IMR-90 (cell line): Measurements from ENCODE around the gene KIF12. TPM values are rescaled to one million over a fixed set of nuclear protein-coding genes. Genes with fewer than 3 reads are reported as not detected.

Experiments used
- ATAC-seq: fragments of 200-7000 bp; cut with Tn5 transposase; 2 replicates; pipeline ENCODE4 v1.9.1; 2020; ENCODE audit warnings: low read depth, mild to moderate bottlenecking, moderate library complexity
- BruUV-seq: library from RNA; stranded (reverse); fragments of 400-500 nt; replicated peaks from 2 replicates; lab custom pipeline; 2021; lab: Mats Ljungman, UMichigan
- CTCF ChIA-PET: fragments of 300-600 bp; formaldehyde crosslinking; extraction: SDS; loops from one replicate; lab custom pipeline; 2021; ENCODE audit warnings: antibody characterized with exemption; lab: Yijun Ruan, JAX
- POLR2A ChIA-PET: fragments of 300-600 bp; sonication (Branson Sonifier 250); formaldehyde crosslinking; loops from one replicate; lab custom pipeline; 2022; ENCODE audit warnings: antibody characterized with exemption; ENCODE audit not compliant: unreplicated experiment; lab: Charles Lee
- DNase-seq: peaks from one replicate; pipeline ENCODE4 v3.0.0; 2013
- H2AFZ ChIP-seq: replicated peaks from 2 replicates; pipeline ENCODE3; 2013; ENCODE audit warnings: low read length, mild to moderate bottlenecking; ENCODE audit not compliant: poor library complexity
- H2AK5ac ChIP-seq: 2 replicates; pipeline ENCODE4 v1.6.1; 2013; ENCODE audit warnings: low read depth, low read length, inconsistent platforms
- H2AK9ac ChIP-seq: replicated peaks from 2 replicates; pipeline ENCODE3; 2013; ENCODE audit warnings: mild to moderate bottlenecking, low read depth, low read length, moderate library complexity; ENCODE audit not compliant: poor library complexity
- H2BK120ac ChIP-seq: 2 replicates; pipeline ENCODE4 v1.6.1; 2013; ENCODE audit warnings: low read depth, low read length, inconsistent platforms
- H2BK15ac ChIP-seq: 3 replicates; pipeline ENCODE4 v1.6.1; 2013; ENCODE audit warnings: low read depth, low read length, inconsistent platforms
- H2BK20ac ChIP-seq: 2 replicates; pipeline ENCODE4 v1.6.1; 2013; ENCODE audit warnings: low read depth, mild to moderate bottlenecking, inconsistent platforms, low read length, moderate library complexity
- H2BK5ac ChIP-seq: 2 replicates; pipeline ENCODE4 v1.6.1; 2013; ENCODE audit warnings: mild to moderate bottlenecking, low read depth, low read length, inconsistent platforms; ENCODE audit not compliant: poor library complexity, severe bottlenecking
- H3K14ac ChIP-seq: replicated peaks from 2 replicates; pipeline ENCODE4 v1.6.1; 2013; ENCODE audit warnings: low read depth, low read length, inconsistent platforms
- H3K18ac ChIP-seq: 2 replicates; pipeline ENCODE4 v1.6.1; 2013; ENCODE audit warnings: low read depth, low read length, control low read depth
- H3K23ac ChIP-seq: 2 replicates; pipeline ENCODE4 v1.6.1; 2013; ENCODE audit warnings: low read depth, low read length, inconsistent platforms
- H3K27ac ChIP-seq: 2 replicates; pipeline ENCODE4 v1.5.1; 2013; ENCODE audit warnings: mild to moderate bottlenecking, control low read depth, low read length; ENCODE audit not compliant: insufficient read depth
- H3K27me3 ChIP-seq: 2 replicates; pipeline ENCODE4 v1.6.1; 2013; ENCODE audit warnings: low read length; ENCODE audit not compliant: control insufficient read depth, insufficient read depth
- H3K36me3 ChIP-seq: 2 replicates; pipeline ENCODE4 v1.6.1; 2013; ENCODE audit warnings: low read length, mixed read lengths; ENCODE audit not compliant: control insufficient read depth, insufficient read depth
- H3K4ac ChIP-seq: 2 replicates; pipeline ENCODE4 v1.6.1; 2013; ENCODE audit warnings: low read depth, low read length, inconsistent platforms
- H3K4me1 ChIP-seq: 2 replicates; pipeline ENCODE4 v1.6.1; 2013; ENCODE audit warnings: low read length, mixed read lengths; ENCODE audit not compliant: control insufficient read depth, insufficient read depth
- H3K4me2 ChIP-seq: 2 replicates; pipeline ENCODE4 v1.6.1; 2013; ENCODE audit warnings: low read depth, mild to moderate bottlenecking, control low read depth, low read length, moderate library complexity
- H3K4me3 ChIP-seq: 2 replicates; pipeline ENCODE4 v1.5.1; 2013; ENCODE audit warnings: low read depth, mild to moderate bottlenecking, control low read depth, low read length, moderate library complexity; ENCODE audit not compliant: insufficient read depth
- H3K56ac ChIP-seq: 2 replicates; pipeline ENCODE4 v1.6.1; 2013; ENCODE audit warnings: low read length, inconsistent platforms; ENCODE audit not compliant: insufficient read depth; ENCODE audit errors: extremely low read depth
- H3K79me1 ChIP-seq, 2 experiments: 2 replicates each; pipeline ENCODE4 v1.6.1; 2013; ENCODE audit warnings: low read length in 2 of 2, inconsistent platforms in 1 of 2, low read depth in 1 of 2
- H3K9ac ChIP-seq: 2 replicates; pipeline ENCODE4 v1.6.1; 2013; ENCODE audit warnings: low read depth, low read length, control low read depth
- H3K9me1 ChIP-seq: 2 replicates; pipeline ENCODE4 v1.6.1; 2013; ENCODE audit warnings: low read length, inconsistent platforms; ENCODE audit not compliant: insufficient read depth
- H3K9me3 ChIP-seq: 2 replicates; pipeline ENCODE4 v1.6.1; 2013; ENCODE audit warnings: low read length; ENCODE audit not compliant: control insufficient read depth, insufficient read depth
- H4K20me1 ChIP-seq: 2 replicates; pipeline ENCODE4 v1.6.1; 2013; ENCODE audit warnings: low read length, inconsistent platforms; ENCODE audit not compliant: insufficient read depth
- H4K5ac ChIP-seq: 2 replicates; pipeline ENCODE4 v1.6.1; 2013; ENCODE audit warnings: mild to moderate bottlenecking, low read depth, low read length, control low read depth
- H4K8ac ChIP-seq, 2 experiments: 2 replicates each; pipeline ENCODE4 v1.6.1; 2013; ENCODE audit warnings: low read depth in 2 of 2, low read length in 2 of 2, control low read depth in 1 of 2, inconsistent platforms in 1 of 2
- H4K91ac ChIP-seq: 2 replicates; pipeline ENCODE4 v1.6.1; 2013; ENCODE audit warnings: low read depth, low read length, inconsistent platforms; ENCODE audit not compliant: insufficient read depth
- BHLHE40 ChIP-seq: fragments of 150-350 bp; IDR thresholded peaks from 2 replicates; pipeline ENCODE4 v1.6.1; 2016; ENCODE audit warnings: mild to moderate bottlenecking, low read depth, low read length
- CEBPB ChIP-seq: IDR thresholded peaks from 2 replicates; pipeline ENCODE4 v1.6.1; 2012; ENCODE audit warnings: low read depth, low read length, improper control_type of control experiment
- CHD1 ChIP-seq: IDR thresholded peaks from 2 replicates; pipeline ENCODE4 v1.6.1; 2012; ENCODE audit warnings: low read depth, low read length, improper control_type of control experiment
- FOS ChIP-seq: fragments of 150-350 bp; IDR thresholded peaks from 2 replicates; pipeline ENCODE4 v1.6.1; 2016; ENCODE audit warnings: low read depth, low read length
- MAFK ChIP-seq: IDR thresholded peaks from 2 replicates; pipeline ENCODE4 v1.6.1; 2012; ENCODE audit warnings: low read depth, low read length, improper control_type of control experiment
- MAZ ChIP-seq: IDR thresholded peaks from 2 replicates; pipeline ENCODE4 v1.6.1; 2012; ENCODE audit warnings: low read depth, mild to moderate bottlenecking, low read length, improper control_type of control experiment, moderate library complexity, borderline replicate concordance
- NFE2L2 ChIP-seq: fragments of 150-350 bp; IDR thresholded peaks from 2 replicates; pipeline ENCODE4 v1.6.1; 2016; ENCODE audit warnings: low read depth, mild to moderate bottlenecking, low read length
- POLR2A ChIP-seq: IDR thresholded peaks from 2 replicates; pipeline ENCODE4 v1.6.1; 2012; ENCODE audit warnings: mild to moderate bottlenecking, low read depth, low read length
- RAD21 ChIP-seq: IDR thresholded peaks from 2 replicates; pipeline ENCODE4 v1.6.1; 2012; ENCODE audit warnings: low read length, improper control_type of control experiment
- RCOR1 ChIP-seq: IDR thresholded peaks from 2 replicates; pipeline ENCODE4 v1.6.1; 2012; ENCODE audit warnings: mild to moderate bottlenecking, low read length, improper control_type of control experiment; ENCODE audit not compliant: insufficient replicate concordance
- RFX5 ChIP-seq: IDR thresholded peaks from 2 replicates; pipeline ENCODE4 v1.8.0; 2012; ENCODE audit warnings: low read depth, mild to moderate bottlenecking, low read length, moderate library complexity
- SMC3 ChIP-seq: fragments of 150-350 bp; IDR thresholded peaks from 2 replicates; pipeline ENCODE4 v1.6.1; 2016; ENCODE audit warnings: low read depth, mild to moderate bottlenecking, antibody characterized with exemption, low read length, moderate library complexity
- WGBS, 2 experiments: methylation state at CpG; one replicate each; pipeline versions ENCODE4 v1.1.5 to v1.1.7; 2013; ENCODE audit warnings: missing lambda C conversion rate in 2 of 2; ENCODE audit not compliant: insufficient read length in 1 of 2; ENCODE audit errors: extremely low coverage in 2 of 2; 5-methylcytosine and 5-hydroxymethylcytosine counted together
- dilution Hi-C: fragments of 300-500 bp; cut with HindIII; formaldehyde crosslinking; loops from one replicate; pipeline ENCODE4 v1.14.3; 2018; ENCODE audit warnings: low sequenced_read_pairs; ENCODE audit not compliant: unreplicated experiment
- in situ Hi-C: fragments of 300-500 bp; cut with MboI; formaldehyde crosslinking; loops from 3 replicates; pipeline ENCODE4 v1.14.3; 2019; ENCODE audit warnings: low sequenced_read_pairs, inconsistent platforms, mixed read lengths
- intact Hi-C: fragments of 100-400 bp; cut with micrococcal nuclease; formaldehyde crosslinking; loops from 2 replicates; pipeline ENCODE4 v1.10.0; 2022
- polyA plus RNA-seq, 3 experiments: library from polyadenylated mRNA; depleted of rRNA; stranded (reverse); fragments of >200 nt; gene quantifications; 2 replicates each; pipeline ENCODE4 v1.2.3, GENCODE V29; 2012; ENCODE audit warnings: low replicate concordance in 1 of 3
- total RNA-seq: library from RNA; depleted of rRNA; stranded (reverse); fragments of >200 nt; gene quantifications from 2 replicates; pipeline ENCODE4 v1.2.3, GENCODE V29; 2012
- TF ChIP-seq, protein P1 (sequence below): fragments of 150-350 bp; IDR thresholded peaks from 2 replicates; pipeline ENCODE4 v1.6.1; 2017; ENCODE audit warnings: mild to moderate bottlenecking, antibody characterized with exemption, low read length, low read depth
- TF ChIP-seq, protein P2 (sequence below): conservative IDR thresholded peaks from 2 replicates; pipeline ENCODE4 v1.5.1; 2012; ENCODE audit warnings: mild to moderate bottlenecking, low read depth, low read length, improper control_type of control experiment
- TF ChIP-seq, protein P3 (sequence below): fragments of 150-350 bp; IDR thresholded peaks from 2 replicates; pipeline ENCODE4 v1.6.1; 2016; ENCODE audit warnings: low read depth, mild to moderate bottlenecking, low read length, moderate library complexity, borderline replicate concordance

KIF12 gene
- total and polyA plus RNA-seq, 2 of the 4 experiments (the other 2 are of a cell fraction) = not detected

DNA sequence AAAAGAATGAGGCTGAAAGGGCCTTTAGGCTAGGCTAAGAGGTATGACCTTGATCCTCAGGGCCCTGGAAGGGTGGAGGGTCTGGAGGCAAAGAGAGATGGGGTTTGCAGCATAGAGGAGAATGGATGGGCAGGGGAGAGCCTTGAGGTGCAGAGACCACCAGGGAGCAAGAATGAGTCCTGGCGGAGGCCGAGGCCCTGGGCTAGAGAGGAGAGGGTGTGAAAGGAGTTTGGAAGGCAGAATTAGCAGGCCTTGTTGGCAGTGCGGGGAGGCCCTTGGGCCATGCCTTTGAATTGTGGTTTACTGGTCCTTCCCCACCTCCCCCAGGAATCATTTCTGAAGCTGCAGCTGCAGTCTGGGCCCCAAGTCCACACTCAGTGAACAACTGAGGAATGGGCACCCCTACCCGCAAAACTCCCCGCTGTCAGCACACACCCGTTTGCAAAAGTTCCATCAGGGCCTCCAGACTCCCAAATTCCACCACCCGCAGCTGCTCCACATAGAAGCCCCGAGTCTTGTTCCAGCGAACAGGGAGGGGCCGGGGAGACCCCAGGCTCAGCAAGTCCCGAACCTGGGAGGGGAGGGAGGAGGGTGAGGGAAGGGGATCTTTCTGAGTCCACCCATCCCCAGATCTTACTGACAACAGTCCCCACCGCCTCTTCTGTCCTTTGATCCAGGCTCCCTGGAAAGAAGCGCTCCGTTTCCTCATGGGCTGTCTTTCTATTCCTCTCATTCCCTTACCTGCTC is 2.1 kb downstream of the KIF12 start:
- dilution Hi-C loops (no loop called here), intact Hi-C loops (no loop called here), in situ Hi-C loops (no loop called here)
- H3K14ac ChIP-seq = no peak overlapping the region
- ATAC-seq (no peak), DNase-seq (no peak)
- no peak overlapping the region for H2AK9ac ChIP-seq
- peaks cover 67% of the 10 kb centered on the region for H3K27me3 ChIP-seq
- no peak overlapping the region for H2AK5ac ChIP-seq
- no peaks in the 10 kb centered on the region for H3K79me1 ChIP-seq
- TF ChIP-seq, protein P1, sequence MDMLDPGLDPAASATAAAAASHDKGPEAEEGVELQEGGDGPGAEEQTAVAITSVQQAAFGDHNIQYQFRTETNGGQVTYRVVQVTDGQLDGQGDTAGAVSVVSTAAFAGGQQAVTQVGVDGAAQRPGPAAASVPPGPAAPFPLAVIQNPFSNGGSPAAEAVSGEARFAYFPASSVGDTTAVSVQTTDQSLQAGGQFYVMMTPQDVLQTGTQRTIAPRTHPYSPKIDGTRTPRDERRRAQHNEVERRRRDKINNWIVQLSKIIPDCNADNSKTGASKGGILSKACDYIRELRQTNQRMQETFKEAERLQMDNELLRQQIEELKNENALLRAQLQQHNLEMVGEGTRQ = no peak
- TF ChIP-seq RAD21 (no peak), FOS (no peak), NFE2L2 (no peak), SMC3 (no peak), POLR2A (no peak), CEBPB (no peak), RFX5 (no peak), MAZ (no peak), CHD1 (no peak), BHLHE40 (no peak), MAFK (no peak), RCOR1 (no peak)
- TF ChIP-seq, protein P2, sequence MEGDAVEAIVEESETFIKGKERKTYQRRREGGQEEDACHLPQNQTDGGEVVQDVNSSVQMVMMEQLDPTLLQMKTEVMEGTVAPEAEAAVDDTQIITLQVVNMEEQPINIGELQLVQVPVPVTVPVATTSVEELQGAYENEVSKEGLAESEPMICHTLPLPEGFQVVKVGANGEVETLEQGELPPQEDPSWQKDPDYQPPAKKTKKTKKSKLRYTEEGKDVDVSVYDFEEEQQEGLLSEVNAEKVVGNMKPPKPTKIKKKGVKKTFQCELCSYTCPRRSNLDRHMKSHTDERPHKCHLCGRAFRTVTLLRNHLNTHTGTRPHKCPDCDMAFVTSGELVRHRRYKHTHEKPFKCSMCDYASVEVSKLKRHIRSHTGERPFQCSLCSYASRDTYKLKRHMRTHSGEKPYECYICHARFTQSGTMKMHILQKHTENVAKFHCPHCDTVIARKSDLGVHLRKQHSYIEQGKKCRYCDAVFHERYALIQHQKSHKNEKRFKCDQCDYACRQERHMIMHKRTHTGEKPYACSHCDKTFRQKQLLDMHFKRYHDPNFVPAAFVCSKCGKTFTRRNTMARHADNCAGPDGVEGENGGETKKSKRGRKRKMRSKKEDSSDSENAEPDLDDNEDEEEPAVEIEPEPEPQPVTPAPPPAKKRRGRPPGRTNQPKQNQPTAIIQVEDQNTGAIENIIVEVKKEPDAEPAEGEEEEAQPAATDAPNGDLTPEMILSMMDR = no peak
- TF ChIP-seq, protein P3, sequence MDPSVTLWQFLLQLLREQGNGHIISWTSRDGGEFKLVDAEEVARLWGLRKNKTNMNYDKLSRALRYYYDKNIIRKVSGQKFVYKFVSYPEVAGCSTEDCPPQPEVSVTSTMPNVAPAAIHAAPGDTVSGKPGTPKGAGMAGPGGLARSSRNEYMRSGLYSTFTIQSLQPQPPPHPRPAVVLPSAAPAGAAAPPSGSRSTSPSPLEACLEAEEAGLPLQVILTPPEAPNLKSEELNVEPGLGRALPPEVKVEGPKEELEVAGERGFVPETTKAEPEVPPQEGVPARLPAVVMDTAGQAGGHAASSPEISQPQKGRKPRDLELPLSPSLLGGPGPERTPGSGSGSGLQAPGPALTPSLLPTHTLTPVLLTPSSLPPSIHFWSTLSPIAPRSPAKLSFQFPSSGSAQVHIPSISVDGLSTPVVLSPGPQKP = no peak
- WGBS, 2 experiments = 67% methylated on average over 1 of the region's 14 CpGs; no CpG with 5 or more reads in 1 of the 2 experiments
- POLR2A ChIA-PET = no interaction called here
- H3K18ac ChIP-seq = no peak overlapping the region
- H4K8ac ChIP-seq = no peak overlapping the region
- no peak overlapping the region for H2BK120ac ChIP-seq
- no peaks in the 10 kb centered on the region for H3K9me1 ChIP-seq
- no peak overlapping the region for H4K5ac ChIP-seq
- no peak overlapping the region for H3K27ac ChIP-seq
- CTCF ChIA-PET = no interaction called here
- no peak overlapping the region for H2BK5ac ChIP-seq
- no peak overlapping the region for H3K56ac ChIP-seq
- H2BK20ac ChIP-seq = no peak overlapping the region
- no peak overlapping the region for H3K4me2 ChIP-seq
- H4K20me1 ChIP-seq = no peaks in the 10 kb centered on the region
- H3K9me3 ChIP-seq = peaks cover 6% of the 10 kb centered on the region
- H2AFZ ChIP-seq = peak overlapping the region; percentile 56
- no peak overlapping the region for H3K4me3 ChIP-seq
- no peak overlapping the region for H4K91ac ChIP-seq
- no peak overlapping the region for H3K4ac ChIP-seq
- H2BK15ac ChIP-seq = no peak overlapping the region
- BruUV-seq = no TSS peak
- H3K23ac ChIP-seq = no peak overlapping the region
- no peaks in the 10 kb centered on the region for H3K36me3 ChIP-seq
- H3K4me1 ChIP-seq = no peaks in the 10 kb centered on the region
- no peak overlapping the region for H3K9ac ChIP-seq
